ENCODE results near the gene SLC13A3.

- no peak for TF ChIP-seq EP300 (IDR thresholded peaks at IDR 0.05; ENCODE audit: borderline replicate concordance)
- no peak for TF ChIP-seq YY1 (IDR thresholded peaks at IDR 0.05; ENCODE audit: low read depth)
- no peak for TF ChIP-seq MAX (IDR thresholded peaks at IDR 0.05)
- TF ChIP-seq TEAD4 (IDR thresholded peaks at IDR 0.05) = no peak
- TF ChIP-seq NFIC (IDR thresholded peaks at IDR 0.05) = no peak
- TF ChIP-seq RAD21 (IDR thresholded peaks at IDR 0.05; ENCODE audit: low read depth) = no peak
- TF ChIP-seq CREB1 (IDR thresholded peaks at IDR 0.05; ENCODE audit: low read depth) = no peak
- no peak for TF ChIP-seq FOXM1 (IDR thresholded peaks at IDR 0.05; ENCODE audit: borderline replicate concordance, low read depth)
- TF ChIP-seq TAF1 (IDR thresholded peaks at IDR 0.05; ENCODE audit: low read depth) = no peak
Measured at GRCh38 chr20:46629341-46629740, 21.9 kb downstream of the SLC13A3 start.

Data from Ishikawa (cell line).